Measurements from ENCODE around the gene DUSP9.

GRCh38 chrX:153643431-153644351 lies 3.3 kb upstream of the DUSP9 start:
- TF ChIP-seq CTCF (conservative IDR thresholded peaks at IDR 0.05 in 1 of 2, IDR thresholded peaks at IDR 0.05 in 1 of 2; ENCODE audit: extremely low read depth in 1 of 2, insufficient read depth in 1 of 2, low read depth in 1 of 2, low read length in 2 of 2) (no peak), EZH2 (IDR thresholded peaks at IDR 0.05; ENCODE audit: borderline replicate concordance, low read length) (no peak)
